Measurements from ENCODE around the gene BMAL1. TPM values are rescaled to one million over a fixed set of nuclear protein-coding genes. Genes with fewer than 3 reads are reported as not detected.

BMAL1 gene
- total RNA-seq, 1 donor from 2014 or later: 36.6 TPM

GRCh38 chr11:13368041-13368446 lies 90.5 kb downstream of the BMAL1 start:
- Histone ChIP-seq H3K27me3 (ENCODE audit: control insufficient read depth, insufficient read depth, low read length) (no peaks in the 10 kb centered on the region), H3K36me3 (ENCODE audit: control insufficient read depth, insufficient read depth, low read length) (peaks cover 12% of the 10 kb centered on the region), H3K4me3 (ENCODE audit: low read depth, low read length) (no peak overlapping the region)
- FAIRE-seq (no peak), DNase-seq (ENCODE audit: low read depth) (peak; percentile 23)
- TF ChIP-seq, protein P1, sequence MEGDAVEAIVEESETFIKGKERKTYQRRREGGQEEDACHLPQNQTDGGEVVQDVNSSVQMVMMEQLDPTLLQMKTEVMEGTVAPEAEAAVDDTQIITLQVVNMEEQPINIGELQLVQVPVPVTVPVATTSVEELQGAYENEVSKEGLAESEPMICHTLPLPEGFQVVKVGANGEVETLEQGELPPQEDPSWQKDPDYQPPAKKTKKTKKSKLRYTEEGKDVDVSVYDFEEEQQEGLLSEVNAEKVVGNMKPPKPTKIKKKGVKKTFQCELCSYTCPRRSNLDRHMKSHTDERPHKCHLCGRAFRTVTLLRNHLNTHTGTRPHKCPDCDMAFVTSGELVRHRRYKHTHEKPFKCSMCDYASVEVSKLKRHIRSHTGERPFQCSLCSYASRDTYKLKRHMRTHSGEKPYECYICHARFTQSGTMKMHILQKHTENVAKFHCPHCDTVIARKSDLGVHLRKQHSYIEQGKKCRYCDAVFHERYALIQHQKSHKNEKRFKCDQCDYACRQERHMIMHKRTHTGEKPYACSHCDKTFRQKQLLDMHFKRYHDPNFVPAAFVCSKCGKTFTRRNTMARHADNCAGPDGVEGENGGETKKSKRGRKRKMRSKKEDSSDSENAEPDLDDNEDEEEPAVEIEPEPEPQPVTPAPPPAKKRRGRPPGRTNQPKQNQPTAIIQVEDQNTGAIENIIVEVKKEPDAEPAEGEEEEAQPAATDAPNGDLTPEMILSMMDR (IDR thresholded peaks at IDR 0.05; ENCODE audit: insufficient read depth, low read length, severe bottlenecking): no peak

DNA sequence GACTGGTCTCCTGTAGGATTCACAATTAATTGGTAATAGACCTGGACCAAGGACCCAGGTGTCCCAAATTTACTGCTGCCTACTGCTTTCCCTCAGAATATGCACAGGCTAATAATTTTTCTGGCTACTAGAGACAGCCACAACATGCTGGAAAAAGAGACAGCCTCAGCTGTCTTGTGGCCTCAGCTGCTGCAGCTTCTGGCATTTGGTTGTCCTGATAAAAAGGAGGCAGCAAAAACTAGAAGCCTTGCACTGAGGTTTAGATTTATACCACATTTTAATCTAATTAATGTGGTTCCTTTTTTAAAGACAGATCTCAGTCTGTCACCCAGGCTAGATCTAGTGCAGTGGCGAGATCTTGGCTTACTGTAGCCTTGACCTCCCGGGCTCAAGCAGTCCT lies 95.6 kb downstream of the BMAL1 start:
- TF ChIP-seq, protein P1 (IDR thresholded peaks at IDR 0.05; ENCODE audit: insufficient read depth, low read length, severe bottlenecking): no peak
- FAIRE-seq: no peak
- Histone ChIP-seq H3K36me3 (ENCODE audit: control insufficient read depth, insufficient read depth, low read length) (peaks cover 23% of the 10 kb centered on the region), H3K4me3 (ENCODE audit: low read depth, low read length) (no peak overlapping the region), H3K27me3 (ENCODE audit: control insufficient read depth, insufficient read depth, low read length) (no peaks in the 10 kb centered on the region)
- no peak for DNase-seq (ENCODE audit: low read depth)

- no peak overlapping the region for H3K4me3 ChIP-seq (ENCODE audit: low read depth, low read length)
- no peaks in the 10 kb centered on the region for H3K27me3 ChIP-seq (ENCODE audit: control insufficient read depth, insufficient read depth, low read length)
- DNase-seq (ENCODE audit: low read depth) (no peak), FAIRE-seq (no peak)
- H3K36me3 ChIP-seq (ENCODE audit: control insufficient read depth, insufficient read depth, low read length): peaks cover 15% of the 10 kb centered on the region
- TF ChIP-seq, protein P1 (IDR thresholded peaks at IDR 0.05; ENCODE audit: insufficient read depth, low read length, severe bottlenecking): no peak
Measured at GRCh38 chr11:13375798-13376197, 98.2 kb downstream of the BMAL1 start.

DNA sequence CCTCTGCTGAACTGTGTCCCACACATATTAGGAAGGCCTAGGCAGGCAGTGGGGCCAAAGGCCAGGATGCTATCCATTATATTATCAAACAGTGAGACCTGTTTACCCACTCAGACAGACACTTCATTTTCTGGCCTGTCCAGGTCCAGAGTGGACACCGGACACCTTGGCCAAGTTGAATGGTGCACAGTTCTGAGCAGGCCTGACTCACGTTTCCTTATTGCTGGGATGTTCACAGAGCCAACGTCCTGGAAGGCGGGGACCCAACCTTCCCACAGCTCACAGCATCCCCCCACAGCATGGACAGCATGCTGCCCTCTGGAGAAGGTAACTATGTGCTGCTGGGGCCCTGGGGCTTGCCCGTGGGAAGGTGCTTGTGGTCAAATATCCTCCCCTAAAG lies 98.8 kb downstream of the BMAL1 start:
- Histone ChIP-seq H3K27me3 (ENCODE audit: control insufficient read depth, insufficient read depth, low read length) (no peaks in the 10 kb centered on the region), H3K4me3 (ENCODE audit: low read depth, low read length) (no peak overlapping the region), H3K36me3 (ENCODE audit: control insufficient read depth, insufficient read depth, low read length) (peaks cover 16% of the 10 kb centered on the region)
- FAIRE-seq: no peak
- TF ChIP-seq, protein P1 (IDR thresholded peaks at IDR 0.05; ENCODE audit: insufficient read depth, low read length, severe bottlenecking): no peak
- DNase-seq (ENCODE audit: low read depth): no peak

DNA sequence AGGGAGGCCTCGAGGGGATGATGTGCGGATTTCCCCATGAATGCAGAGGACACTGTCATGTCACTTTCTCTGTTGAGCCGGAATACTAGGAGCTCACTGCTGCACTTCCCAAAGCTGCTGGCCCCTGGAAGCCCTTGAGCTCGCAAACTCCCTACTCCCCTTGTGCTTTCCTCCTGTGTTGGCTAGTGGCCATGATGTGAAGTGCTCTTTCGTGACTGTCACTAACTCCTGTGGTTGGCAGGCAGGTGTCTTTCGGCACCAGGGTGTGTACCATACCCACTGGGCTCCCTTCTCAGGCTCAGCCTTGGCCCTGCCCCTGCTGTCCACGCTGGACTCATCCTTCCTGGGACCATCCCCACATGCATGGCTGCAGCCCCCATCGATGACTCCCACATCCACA lies 99.2 kb downstream of the BMAL1 start:
- no peak for FAIRE-seq
- no peak overlapping the region for H3K4me3 ChIP-seq (ENCODE audit: low read depth, low read length)
- H3K36me3 ChIP-seq (ENCODE audit: control insufficient read depth, insufficient read depth, low read length): peaks cover 16% of the 10 kb centered on the region
- H3K27me3 ChIP-seq (ENCODE audit: control insufficient read depth, insufficient read depth, low read length): no peaks in the 10 kb centered on the region
- DNase-seq (ENCODE audit: low read depth): no peak
- TF ChIP-seq, protein P1 (IDR thresholded peaks at IDR 0.05; ENCODE audit: insufficient read depth, low read length, severe bottlenecking): no peak

DNA sequence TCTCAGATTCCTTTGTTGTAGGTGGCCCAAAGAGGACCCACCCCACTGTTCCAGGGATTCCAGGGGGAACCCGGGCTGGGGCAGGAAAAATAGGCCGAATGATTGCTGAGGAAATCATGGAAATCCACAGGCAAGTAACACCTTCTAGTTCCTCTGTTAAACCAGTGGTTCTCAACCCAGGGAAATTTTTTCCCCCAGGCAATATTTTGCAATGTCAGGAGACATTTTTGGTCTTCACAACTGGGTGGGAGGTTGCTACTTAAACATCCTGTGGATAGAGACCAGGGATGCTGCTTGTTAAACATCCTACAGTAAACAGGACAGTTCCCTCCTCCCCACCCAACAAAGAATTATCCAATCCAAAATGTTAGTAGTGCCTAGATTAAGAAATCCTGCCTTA lies 100.7 kb downstream of the BMAL1 start:
- H3K4me3 ChIP-seq (ENCODE audit: low read depth, low read length): no peak overlapping the region
- FAIRE-seq (no peak), DNase-seq (ENCODE audit: low read depth) (no peak)
- TF ChIP-seq, protein P1 (IDR thresholded peaks at IDR 0.05; ENCODE audit: insufficient read depth, low read length, severe bottlenecking): no peak
- H3K27me3 ChIP-seq (ENCODE audit: control insufficient read depth, insufficient read depth, low read length): no peaks in the 10 kb centered on the region
- H3K36me3 ChIP-seq (ENCODE audit: control insufficient read depth, insufficient read depth, low read length): peaks cover 15% of the 10 kb centered on the region

Measured in bronchial epithelial cell (primary cell).